ENCODE data around the gene JARID2.

DNA sequence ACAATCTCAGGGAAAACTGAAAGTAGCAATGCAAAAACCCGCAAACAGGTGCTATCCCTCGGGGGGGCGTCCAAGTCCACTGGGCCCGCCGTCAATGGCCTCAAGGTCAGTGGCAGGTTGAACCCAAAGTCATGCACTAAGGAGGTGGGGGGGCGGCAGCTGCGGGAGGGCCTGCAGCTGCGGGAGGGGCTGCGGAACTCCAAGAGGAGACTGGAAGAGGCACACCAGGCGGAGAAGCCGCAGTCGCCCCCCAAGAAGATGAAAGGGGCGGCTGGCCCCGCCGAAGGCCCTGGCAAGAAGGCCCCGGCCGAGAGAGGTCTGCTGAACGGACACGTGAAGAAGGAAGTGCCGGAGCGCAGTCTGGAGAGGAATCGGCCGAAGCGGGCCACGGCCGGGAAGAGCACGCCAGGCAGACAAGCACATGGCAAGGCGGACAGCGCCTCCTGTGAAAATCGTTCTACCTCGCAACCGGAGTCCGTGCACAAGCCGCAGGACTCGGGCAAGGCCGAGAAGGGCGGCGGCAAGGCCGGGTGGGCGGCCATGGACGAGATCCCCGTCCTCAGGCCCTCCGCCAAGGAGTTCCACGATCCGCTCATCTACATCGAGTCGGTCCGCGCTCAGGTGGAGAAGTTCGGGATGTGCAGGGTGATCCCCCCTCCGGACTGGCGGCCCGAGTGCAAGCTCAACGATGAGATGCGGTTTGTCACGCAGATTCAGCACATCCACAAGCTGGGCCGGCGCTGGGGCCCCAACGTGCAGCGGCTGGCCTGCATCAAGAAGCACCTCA, 250.7 kb downstream of the JARID2 start:
- TF ChIP-seq, protein P1, sequence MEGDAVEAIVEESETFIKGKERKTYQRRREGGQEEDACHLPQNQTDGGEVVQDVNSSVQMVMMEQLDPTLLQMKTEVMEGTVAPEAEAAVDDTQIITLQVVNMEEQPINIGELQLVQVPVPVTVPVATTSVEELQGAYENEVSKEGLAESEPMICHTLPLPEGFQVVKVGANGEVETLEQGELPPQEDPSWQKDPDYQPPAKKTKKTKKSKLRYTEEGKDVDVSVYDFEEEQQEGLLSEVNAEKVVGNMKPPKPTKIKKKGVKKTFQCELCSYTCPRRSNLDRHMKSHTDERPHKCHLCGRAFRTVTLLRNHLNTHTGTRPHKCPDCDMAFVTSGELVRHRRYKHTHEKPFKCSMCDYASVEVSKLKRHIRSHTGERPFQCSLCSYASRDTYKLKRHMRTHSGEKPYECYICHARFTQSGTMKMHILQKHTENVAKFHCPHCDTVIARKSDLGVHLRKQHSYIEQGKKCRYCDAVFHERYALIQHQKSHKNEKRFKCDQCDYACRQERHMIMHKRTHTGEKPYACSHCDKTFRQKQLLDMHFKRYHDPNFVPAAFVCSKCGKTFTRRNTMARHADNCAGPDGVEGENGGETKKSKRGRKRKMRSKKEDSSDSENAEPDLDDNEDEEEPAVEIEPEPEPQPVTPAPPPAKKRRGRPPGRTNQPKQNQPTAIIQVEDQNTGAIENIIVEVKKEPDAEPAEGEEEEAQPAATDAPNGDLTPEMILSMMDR (IDR thresholded peaks at IDR 0.05), result no peak
- TF ChIP-seq POLR2A (IDR thresholded peaks at IDR 0.05), result no peak
